ENCODE data around the gene SPOCK1. TPM values are rescaled to one million over a fixed set of nuclear protein-coding genes. Genes with fewer than 3 reads are reported as not detected.

The SPOCK1 gene
- polyA plus RNA-seq, 3 donors: 1.8 to 5.7 (median 2.1) TPM

- no peak overlapping the region for H3K27ac Mint-ChIP-seq
- no peak for TF ChIP-seq CTCF (IDR thresholded peaks at IDR 0.05)
- H3K4me3 Mint-ChIP-seq: no peak overlapping the region
- H3K36me3 Mint-ChIP-seq: no peaks in the 10 kb centered on the region
- H3K36me3 ChIP-seq (replicated peaks in 1 of 2; ENCODE audit: control insufficient read depth in 1 of 2, insufficient read depth in 2 of 2, low read length in 2 of 2): no peaks in the 10 kb centered on the region
- no peak overlapping the region for H3K9ac ChIP-seq (ENCODE audit: insufficient read depth, low read length, poor library complexity, severe bottlenecking)
- H3K27me3 Mint-ChIP-seq (ENCODE audit: low read depth in 3 of 3): peaks cover 4 to 7% (median 5%) of the 10 kb centered on the region in 3 donors
- WGBS (ENCODE audit: insufficient coverage): no CpG with 5 or more reads among the region's 1 CpG
- H3K27me3 ChIP-seq (ENCODE audit: control insufficient read depth in 2 of 2, insufficient read depth in 2 of 2, low read length in 2 of 2): no peaks in the 10 kb centered on the region
- no peak for DNase-seq
- intact Hi-C loops (cut with micrococcal nuclease): no loop called here
- no peaks in the 10 kb centered on the region for H3K79me2 ChIP-seq (ENCODE audit: insufficient read depth, low read length)
- no peak overlapping the region for H3K4me2 ChIP-seq (replicated peaks; ENCODE audit: extremely low read depth, low read length, poor library complexity, severe bottlenecking)
- H3K27ac ChIP-seq (ENCODE audit: low read depth in 1 of 2, low read length in 2 of 2): no peak overlapping the region
- no peak overlapping the region for H2AFZ ChIP-seq (ENCODE audit: insufficient read depth, low read depth, low read length, poor library complexity, severe bottlenecking)
- no peaks in the 10 kb centered on the region for H3K4me1 ChIP-seq (ENCODE audit: control insufficient read depth in 1 of 2, insufficient read depth in 2 of 2, low read length in 2 of 2)
- H3K4me3 ChIP-seq (replicated peaks in 1 of 3; ENCODE audit: low read depth in 2 of 3, low read length in 3 of 3): no peak overlapping the region
- no peaks in the 10 kb centered on the region for H3K9me3 ChIP-seq (replicated peaks in 1 of 2; ENCODE audit: control insufficient read depth in 1 of 2, insufficient read depth in 1 of 2, low read length in 2 of 2)
- H3K9me3 Mint-ChIP-seq: peaks cover 0 to 2% (median 0%) of the 10 kb centered on the region in 7 donors
- H3K4me1 Mint-ChIP-seq: no peaks in the 10 kb centered on the region
- no peaks in the 10 kb centered on the region for H4K20me1 ChIP-seq (ENCODE audit: insufficient read depth, low read length)
These were observed 53.0 kb downstream of the SPOCK1 start for GRCh38 chr5:137446151-137446550.

GRCh38 chr5:137442660-137443059 is 56.5 kb downstream of the SPOCK1 start:
- Histone ChIP-seq H3K79me2 (ENCODE audit: insufficient read depth, low read length) (no peaks in the 10 kb centered on the region), H3K27ac (ENCODE audit: low read depth in 1 of 2, low read length in 2 of 2) (no peak overlapping the region), H3K9me3 (replicated peaks in 1 of 2; ENCODE audit: control insufficient read depth in 1 of 2, insufficient read depth in 1 of 2, low read length in 2 of 2) (no peaks in the 10 kb centered on the region), H3K36me3 (replicated peaks in 1 of 2; ENCODE audit: control insufficient read depth in 1 of 2, insufficient read depth in 2 of 2, low read length in 2 of 2) (no peaks in the 10 kb centered on the region), H4K20me1 (ENCODE audit: insufficient read depth, low read length) (no peaks in the 10 kb centered on the region), H3K4me3 (replicated peaks in 1 of 3; ENCODE audit: low read depth in 2 of 3, low read length in 3 of 3) (no peak overlapping the region), H3K4me1 (ENCODE audit: control insufficient read depth in 1 of 2, insufficient read depth in 2 of 2, low read length in 2 of 2) (no peaks in the 10 kb centered on the region), H3K4me2 (replicated peaks; ENCODE audit: extremely low read depth, low read length, poor library complexity, severe bottlenecking) (no peak overlapping the region), H3K9ac (ENCODE audit: insufficient read depth, low read length, poor library complexity, severe bottlenecking) (no peak overlapping the region), H3K27me3 (ENCODE audit: control insufficient read depth in 2 of 2, insufficient read depth in 2 of 2, low read length in 2 of 2) (no peaks in the 10 kb centered on the region), H2AFZ (ENCODE audit: insufficient read depth, low read depth, low read length, poor library complexity, severe bottlenecking) (no peak overlapping the region)
- Mint-ChIP-seq H3K4me1 (no peaks in the 10 kb centered on the region), H3K27me3 (ENCODE audit: low read depth in 3 of 3) (peaks cover 4 to 10% (median 6%) of the 10 kb centered on the region in 3 donors), H3K9me3 (peaks cover 0 to 2% (median 0%) of the 10 kb centered on the region in 7 donors), H3K36me3 (no peaks in the 10 kb centered on the region), H3K4me3 (no peak overlapping the region), H3K27ac (no peak overlapping the region)
- 75% methylated on average over 1 of the region's 1 CpG for WGBS (ENCODE audit: insufficient coverage)
- intact Hi-C loops (cut with micrococcal nuclease): no loop called here
- TF ChIP-seq CTCF (IDR thresholded peaks at IDR 0.05): no peak
- DNase-seq: no peak
